ENCODE data around the gene TRPV5.

DNA sequence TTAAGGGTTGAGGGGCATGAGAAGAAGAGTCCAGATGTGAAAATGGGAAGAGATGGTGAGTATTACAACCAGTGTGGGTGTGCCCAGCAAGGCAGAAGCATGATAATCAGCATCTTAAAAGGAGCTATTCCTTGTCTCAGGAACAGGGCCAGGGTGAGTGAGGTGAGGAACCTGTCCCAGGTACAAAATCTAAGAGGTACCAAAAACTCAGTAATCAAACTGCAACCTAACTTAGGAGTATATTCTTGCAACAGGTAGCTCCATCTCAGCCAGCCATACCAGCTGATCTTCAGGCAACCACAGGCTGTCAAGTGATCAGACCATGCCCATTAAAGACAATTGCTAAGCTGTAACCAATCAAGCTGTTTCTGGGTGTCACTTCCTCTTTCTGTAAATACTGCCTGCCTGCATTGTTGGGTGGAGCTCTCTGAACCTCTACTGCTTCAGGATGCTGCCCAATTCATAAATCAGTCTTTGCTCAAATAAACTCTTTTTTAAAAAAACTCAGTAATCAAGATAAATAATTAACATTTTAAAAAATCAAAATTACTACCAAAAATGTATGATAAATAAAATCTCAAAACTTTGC lies 21.2 kb upstream of the TRPV5 start:
- TF ChIP-seq, protein P1, sequence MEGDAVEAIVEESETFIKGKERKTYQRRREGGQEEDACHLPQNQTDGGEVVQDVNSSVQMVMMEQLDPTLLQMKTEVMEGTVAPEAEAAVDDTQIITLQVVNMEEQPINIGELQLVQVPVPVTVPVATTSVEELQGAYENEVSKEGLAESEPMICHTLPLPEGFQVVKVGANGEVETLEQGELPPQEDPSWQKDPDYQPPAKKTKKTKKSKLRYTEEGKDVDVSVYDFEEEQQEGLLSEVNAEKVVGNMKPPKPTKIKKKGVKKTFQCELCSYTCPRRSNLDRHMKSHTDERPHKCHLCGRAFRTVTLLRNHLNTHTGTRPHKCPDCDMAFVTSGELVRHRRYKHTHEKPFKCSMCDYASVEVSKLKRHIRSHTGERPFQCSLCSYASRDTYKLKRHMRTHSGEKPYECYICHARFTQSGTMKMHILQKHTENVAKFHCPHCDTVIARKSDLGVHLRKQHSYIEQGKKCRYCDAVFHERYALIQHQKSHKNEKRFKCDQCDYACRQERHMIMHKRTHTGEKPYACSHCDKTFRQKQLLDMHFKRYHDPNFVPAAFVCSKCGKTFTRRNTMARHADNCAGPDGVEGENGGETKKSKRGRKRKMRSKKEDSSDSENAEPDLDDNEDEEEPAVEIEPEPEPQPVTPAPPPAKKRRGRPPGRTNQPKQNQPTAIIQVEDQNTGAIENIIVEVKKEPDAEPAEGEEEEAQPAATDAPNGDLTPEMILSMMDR (IDR thresholded peaks at IDR 0.05) = no peak
- TF ChIP-seq POLR2A (IDR thresholded peaks at IDR 0.05) = no peak
